ENCODE measurements around the gene GTPBP6. TPM values are rescaled to one million over a fixed set of nuclear protein-coding genes. Genes with fewer than 3 reads are reported as not detected.

Gene GTPBP6
- polyA plus RNA-seq, 1 of the 3 experiments (the other 2 are of a cell fraction), result 47.3 TPM

- no peak for TF ChIP-seq CTCF (IDR thresholded peaks at IDR 0.05)
- no peak for TF ChIP-seq GATA2 (CRISPR knock-in tag; IDR thresholded peaks at IDR 0.05)
- no peak for TF ChIP-seq NRF1 (IDR thresholded peaks at IDR 0.05; ENCODE audit: low read depth, low read length)
- no peak for TF ChIP-seq FOSL2 (IDR thresholded peaks at IDR 0.05; ENCODE audit: borderline replicate concordance, low read depth)
- TF ChIP-seq RAD21 (IDR thresholded peaks at IDR 0.05; ENCODE audit: low read length), result no peak
- TF ChIP-seq FOXM1 (IDR thresholded peaks at IDR 0.05; ENCODE audit: low read depth), result no peak
- no peak for TF ChIP-seq GABPA (IDR thresholded peaks at IDR 0.05; ENCODE audit: low read depth)
- no peak for TF ChIP-seq IRF3 (IDR thresholded peaks at IDR 0.05; ENCODE audit: low read depth, low read length)
Measured at GRCh38 chrX:316351-317325, 2.0 kb downstream of the GTPBP6 start (continued).

GRCh38 chrX:314781-315595, 3.6 kb downstream of the GTPBP6 start:
- no peak for DNase-seq
- 0 out of 2 replicates have a peak, but pooled peaks cover 8% of the 10 kb centered on the region for H4K20me1 ChIP-seq (ENCODE audit: insufficient read depth)
- no peaks in the 10 kb centered on the region for H3F3A ChIP-seq (replicated peaks; ENCODE audit: insufficient read depth)
- H3K9me3 ChIP-seq, result no peaks in the 10 kb centered on the region
- peaks cover 0 to 40% of the 10 kb centered on the region in 2 experiments for H3K36me3 ChIP-seq (replicated peaks in 1 of 2; ENCODE audit: control insufficient read depth in 1 of 2, insufficient read depth in 2 of 2, low read length in 1 of 2)
- no peak overlapping the region for H3K9ac ChIP-seq
- ChIA-PET POLR2A (no interaction called here), CTCF (no interaction called here)
- no peaks in the 10 kb centered on the region for H3K27me3 ChIP-seq (ENCODE audit: insufficient read depth)
- no peak overlapping the region for H3K27ac ChIP-seq (ENCODE audit: low read depth in 2 of 2, low read length in 1 of 2)
- WGBS (ENCODE audit: low lambda C conversion rate), result 92% methylated on average over 50 of the region's 51 CpGs
- peaks cover 16% of the 10 kb centered on the region; the same call in 1 of the 2 replicates for H3K79me2 ChIP-seq (ENCODE audit: insufficient read depth)
- TF ChIP-seq IRF3 (IDR thresholded peaks at IDR 0.05; ENCODE audit: low read depth, low read length) (no peak), MAX (IDR thresholded peaks at IDR 0.05; ENCODE audit: low read depth) (no peak), MXI1 (IDR thresholded peaks at IDR 0.05; ENCODE audit: low read depth, low read length) (no peak), POLR2AphosphoS5 (IDR thresholded peaks at IDR 0.05; ENCODE audit: low read depth, low read length) (no peak), NRF1 (IDR thresholded peaks at IDR 0.05; ENCODE audit: low read depth, low read length) (no peak), FOXJ3 (CRISPR knock-in tag; IDR thresholded peaks at IDR 0.05) (no peak), FOXM1 (IDR thresholded peaks at IDR 0.05; ENCODE audit: low read depth) (no peak), TAF1 (IDR thresholded peaks at IDR 0.05; ENCODE audit: borderline replicate concordance, low read depth, low read length) (no peak), FOSL2 (IDR thresholded peaks at IDR 0.05; ENCODE audit: borderline replicate concordance, low read depth) (no peak), MEF2A (IDR thresholded peaks at IDR 0.05; ENCODE audit: borderline replicate concordance, low read depth) (no peak), CTCF (IDR thresholded peaks at IDR 0.05) (no peak)
- TF ChIP-seq, protein P1, sequence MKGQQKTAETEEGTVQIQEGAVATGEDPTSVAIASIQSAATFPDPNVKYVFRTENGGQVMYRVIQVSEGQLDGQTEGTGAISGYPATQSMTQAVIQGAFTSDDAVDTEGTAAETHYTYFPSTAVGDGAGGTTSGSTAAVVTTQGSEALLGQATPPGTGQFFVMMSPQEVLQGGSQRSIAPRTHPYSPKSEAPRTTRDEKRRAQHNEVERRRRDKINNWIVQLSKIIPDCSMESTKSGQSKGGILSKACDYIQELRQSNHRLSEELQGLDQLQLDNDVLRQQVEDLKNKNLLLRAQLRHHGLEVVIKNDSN (IDR thresholded peaks at IDR 0.05; ENCODE audit: borderline replicate concordance, low read depth), result no peak
- H3K4me1 ChIP-seq (ENCODE audit: control insufficient read depth in 1 of 2, insufficient read depth in 2 of 2, low read depth in 1 of 2, low read length in 1 of 2), result peaks cover 5 to 6% of the 10 kb centered on the region in 2 experiments; a peak in 2 of 4 replicates
- H3K4me2 ChIP-seq, result no peak overlapping the region
- no peaks in the 10 kb centered on the region for H3K9me2 ChIP-seq
- H2AFZ ChIP-seq (ENCODE audit: low read depth), result no peak overlapping the region
- H3K4me3 ChIP-seq (ENCODE audit: low read depth in 2 of 2, low read length in 1 of 2), result no peak overlapping the region
